ENCODE measurements around the gene SLC10A3. TPM values are rescaled to one million over a fixed set of nuclear protein-coding genes. Genes with fewer than 3 reads are reported as not detected.

The SLC10A3 gene
- total RNA-seq, 4 donors from 2014 or later, result 24.5 to 44.9 (median 38.1) TPM

DNA sequence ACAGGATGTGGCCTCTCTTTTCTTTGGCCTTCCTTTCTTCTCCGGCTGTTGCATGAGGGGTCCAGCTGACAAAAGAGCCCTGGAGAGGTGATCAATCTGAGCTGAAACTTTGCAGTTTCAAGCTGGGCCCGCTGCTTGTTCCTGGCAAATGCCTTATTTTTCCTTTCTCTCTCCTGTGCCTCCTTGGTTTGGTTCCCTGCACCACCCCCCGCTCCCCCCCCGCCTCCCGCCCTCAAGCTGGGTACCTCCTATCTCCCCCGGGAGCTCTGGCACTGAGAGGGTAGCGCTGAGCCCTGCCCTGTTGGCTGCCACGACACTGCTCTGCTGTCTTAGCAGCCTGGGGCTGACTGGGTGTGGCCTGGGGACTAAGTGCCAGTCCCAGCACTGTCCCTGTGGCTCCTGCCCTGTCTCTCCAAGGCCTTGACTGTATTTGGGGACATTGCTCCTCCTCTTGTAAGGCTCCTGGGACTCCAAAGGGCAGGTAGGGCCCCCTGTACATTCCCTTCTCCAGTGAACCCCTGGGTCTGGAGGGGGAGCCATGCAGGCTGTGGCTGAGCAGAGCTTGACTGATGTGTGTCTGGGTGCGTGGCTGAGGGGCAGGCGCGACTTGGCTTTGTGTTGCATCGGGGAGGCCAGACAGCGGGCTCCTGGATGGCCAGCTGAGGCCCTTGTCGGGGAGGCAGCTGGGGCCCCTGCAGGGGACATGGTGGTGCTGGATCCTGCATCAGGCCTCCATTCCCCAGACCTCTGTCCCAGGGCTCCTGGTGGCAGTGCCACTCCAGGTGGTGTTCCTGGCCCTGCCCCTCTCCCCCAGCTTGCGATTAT lies 31.3 kb downstream of the SLC10A3 start:
- no peaks in the 10 kb centered on the region for H3K27me3 ChIP-seq
- H3K27ac ChIP-seq (replicated peaks in 1 of 4), result peak overlapping the region; percentile 69 to 75 (median 72)
- intact Hi-C loops (cut with DNase I), result no loop called here
- H3K9me3 ChIP-seq, result no peaks in the 10 kb centered on the region
- no peak for TF ChIP-seq POLR2AphosphoS5 (IDR thresholded peaks at IDR 0.05)
- TF ChIP-seq POLR2A (IDR thresholded peaks at IDR 0.05; ENCODE audit: low read depth), result no peak
- TF ChIP-seq EP300 (IDR thresholded peaks at IDR 0.05), result no peak
- TF ChIP-seq, protein P1, sequence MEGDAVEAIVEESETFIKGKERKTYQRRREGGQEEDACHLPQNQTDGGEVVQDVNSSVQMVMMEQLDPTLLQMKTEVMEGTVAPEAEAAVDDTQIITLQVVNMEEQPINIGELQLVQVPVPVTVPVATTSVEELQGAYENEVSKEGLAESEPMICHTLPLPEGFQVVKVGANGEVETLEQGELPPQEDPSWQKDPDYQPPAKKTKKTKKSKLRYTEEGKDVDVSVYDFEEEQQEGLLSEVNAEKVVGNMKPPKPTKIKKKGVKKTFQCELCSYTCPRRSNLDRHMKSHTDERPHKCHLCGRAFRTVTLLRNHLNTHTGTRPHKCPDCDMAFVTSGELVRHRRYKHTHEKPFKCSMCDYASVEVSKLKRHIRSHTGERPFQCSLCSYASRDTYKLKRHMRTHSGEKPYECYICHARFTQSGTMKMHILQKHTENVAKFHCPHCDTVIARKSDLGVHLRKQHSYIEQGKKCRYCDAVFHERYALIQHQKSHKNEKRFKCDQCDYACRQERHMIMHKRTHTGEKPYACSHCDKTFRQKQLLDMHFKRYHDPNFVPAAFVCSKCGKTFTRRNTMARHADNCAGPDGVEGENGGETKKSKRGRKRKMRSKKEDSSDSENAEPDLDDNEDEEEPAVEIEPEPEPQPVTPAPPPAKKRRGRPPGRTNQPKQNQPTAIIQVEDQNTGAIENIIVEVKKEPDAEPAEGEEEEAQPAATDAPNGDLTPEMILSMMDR (IDR thresholded peaks at IDR 0.05), result no peak
- 63% methylated on average over 15 of the region's 15 CpGs for WGBS
- H3K4me1 ChIP-seq, result peaks cover 0 to 21% (median 17%) of the 10 kb centered on the region in 4 donors
- no peak for DNase-seq (ENCODE audit: extremely low spot score)
- H3K36me3 ChIP-seq, result peaks cover 0 to 22% (median 9%) of the 10 kb centered on the region in 4 donors
- H3K4me3 ChIP-seq, result peak overlapping the region; percentile 59 to 72 (median 63)

DNA sequence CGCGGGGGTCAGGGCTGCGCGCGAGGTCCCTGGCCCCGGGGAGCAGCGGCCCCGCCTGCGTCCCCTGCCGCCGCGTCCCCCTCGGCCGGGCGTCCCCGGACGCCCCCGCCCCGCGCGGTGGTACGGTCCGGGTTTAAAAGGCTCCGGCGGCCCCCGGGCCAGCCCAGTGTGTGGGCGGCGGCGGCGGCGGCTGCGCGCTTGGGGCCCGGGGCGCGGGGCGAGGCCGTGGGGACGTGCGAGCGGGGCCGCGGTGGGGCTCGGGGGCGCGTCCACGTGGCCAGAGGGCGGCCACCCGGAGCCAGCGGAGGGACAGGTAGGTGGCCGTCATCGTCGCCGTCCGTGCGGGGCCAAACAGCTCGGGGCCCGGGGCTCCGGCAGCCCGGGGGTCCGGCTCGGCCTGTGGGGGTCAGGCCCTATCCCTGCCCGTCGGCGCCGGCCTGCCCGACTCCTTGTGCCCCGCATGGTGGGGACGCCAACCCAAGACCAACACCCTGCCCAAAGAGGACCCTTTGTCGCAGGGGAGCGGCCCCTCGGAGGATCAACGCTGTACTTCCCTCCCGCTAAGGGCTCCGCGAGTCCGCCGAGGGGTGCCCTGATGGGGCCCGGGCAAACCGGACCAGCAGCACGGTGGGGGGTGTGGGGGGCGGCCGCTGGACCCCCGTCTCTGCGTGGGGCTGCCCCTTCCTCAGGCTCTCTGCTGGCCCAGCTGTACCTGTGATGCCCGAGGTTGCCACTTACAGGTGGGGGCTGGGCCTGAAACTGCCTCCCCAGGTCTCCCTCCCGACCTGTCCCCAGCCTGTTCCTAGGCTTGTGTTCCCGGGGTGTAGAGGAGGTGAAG lies 32.1 kb downstream of the SLC10A3 start, which contains the start of gene PLXNA3:
PLXNA3 (plus strand) TSS at position 166 of the 838 bp plus-strand sequence. CDS start 1,903 bp downstream, outside the sequence.
- no peak for DNase-seq (ENCODE audit: extremely low spot score)
- TF ChIP-seq EP300 (IDR thresholded peaks at IDR 0.05) (no peak), POLR2AphosphoS5 (IDR thresholded peaks at IDR 0.05) (peak; percentile 26 to 29)
- TF ChIP-seq, protein P1 (IDR thresholded peaks at IDR 0.05), result no peak
- WGBS, result 50% methylated on average over 8 of the region's 88 CpGs
- no peaks in the 10 kb centered on the region for H3K27me3 ChIP-seq
- no peaks in the 10 kb centered on the region for H3K9me3 ChIP-seq
- intact Hi-C loops (cut with DNase I), result no loop called here
- H3K36me3 ChIP-seq, result peaks cover 0 to 16% (median 6%) of the 10 kb centered on the region in 4 donors
- peak within 1 kb of the TSS; percentile 59 to 72 (median 63) for H3K4me3 ChIP-seq
- peak within 1 kb of the TSS; percentile 69 to 75 (median 72) for H3K27ac ChIP-seq (replicated peaks in 1 of 4)
- H3K4me1 ChIP-seq, result peaks cover 0 to 21% (median 17%) of the 10 kb centered on the region in 4 donors

DNA sequence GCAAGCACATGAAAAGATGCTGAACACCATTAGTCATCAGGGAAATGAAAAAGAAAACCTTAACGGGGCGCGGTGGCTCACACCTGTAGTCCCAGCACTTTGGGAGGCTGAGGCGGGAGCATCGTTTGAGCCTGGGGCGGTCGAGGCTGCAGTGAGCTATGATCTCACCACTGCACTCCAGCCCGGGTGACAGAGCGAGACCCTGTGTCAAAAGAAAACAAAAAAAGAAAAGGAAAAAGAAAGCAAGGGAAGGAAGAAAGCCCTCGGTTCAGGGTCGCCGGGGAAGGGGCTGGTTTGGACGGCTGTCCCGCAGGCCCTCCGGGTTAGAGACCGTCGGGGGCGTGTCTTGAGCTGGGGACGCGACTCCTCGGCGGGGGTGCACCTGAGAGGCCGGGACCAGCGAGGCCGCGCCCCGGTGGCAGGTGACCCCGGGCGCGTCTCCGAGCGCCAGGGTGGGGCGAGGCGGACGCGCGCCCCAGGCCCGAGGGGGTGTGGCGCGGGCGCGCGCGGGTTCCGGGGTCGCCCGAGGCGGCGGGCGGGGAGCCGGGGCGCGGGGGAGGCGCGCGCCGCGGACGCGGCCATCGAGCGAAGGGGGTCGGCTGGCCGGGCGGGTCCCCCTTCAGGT lies 32.8 kb downstream of the SLC10A3 start:
- H3K36me3 ChIP-seq, result peaks cover 0 to 16% (median 6%) of the 10 kb centered on the region in 4 donors
- H3K9me3 ChIP-seq, result no peaks in the 10 kb centered on the region
- H3K4me1 ChIP-seq, result peaks cover 0 to 21% (median 17%) of the 10 kb centered on the region in 4 donors
- TF ChIP-seq, protein P1 (IDR thresholded peaks at IDR 0.05), result no peak
- no peak for TF ChIP-seq EP300 (IDR thresholded peaks at IDR 0.05)
- no peak for TF ChIP-seq POLR2A (IDR thresholded peaks at IDR 0.05; ENCODE audit: low read depth)
- TF ChIP-seq POLR2AphosphoS5 (IDR thresholded peaks at IDR 0.05), result no peak
- H3K27me3 ChIP-seq, result no peaks in the 10 kb centered on the region
- intact Hi-C loops (cut with DNase I), result no loop called here
- H3K27ac ChIP-seq (replicated peaks in 1 of 4), result peak overlapping the region; percentile 69 to 75 (median 72)
- WGBS, result 50% methylated on average over 54 of the region's 65 CpGs
- no peak for DNase-seq (ENCODE audit: extremely low spot score)
- H3K4me3 ChIP-seq, result peak overlapping the region; percentile 59 to 72 (median 63)

DNA sequence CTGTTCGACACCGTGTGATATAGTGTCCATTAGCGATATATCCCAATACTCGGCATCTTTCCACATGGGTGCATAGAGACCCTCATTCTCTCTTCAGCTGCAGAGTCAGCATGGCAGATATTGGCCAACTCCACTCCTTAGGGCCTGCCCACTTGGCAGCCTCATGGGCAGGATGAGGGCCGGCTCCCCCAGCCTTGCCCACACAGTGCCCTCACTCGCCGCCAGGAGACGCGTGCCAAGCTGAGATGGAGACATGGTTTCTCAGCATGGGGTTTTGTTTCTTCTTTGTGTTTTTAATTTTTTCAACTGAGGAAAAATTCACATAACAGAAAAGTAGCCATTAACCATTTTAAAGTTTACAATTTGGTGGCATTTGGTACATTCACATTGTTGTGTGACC lies 37.6 kb downstream of the SLC10A3 start:
- Histone ChIP-seq H3K27ac (replicated peaks in 1 of 4) (no peak overlapping the region), H3K27me3 (no peaks in the 10 kb centered on the region), H3K4me3 (no peak overlapping the region), H3K9me3 (no peaks in the 10 kb centered on the region), H3K4me1 (no peaks in the 10 kb centered on the region), H3K36me3 (peaks cover 19 to 38% (median 35%) of the 10 kb centered on the region in 4 donors)
- 89% methylated on average over 9 of the region's 9 CpGs for WGBS
- TF ChIP-seq POLR2AphosphoS5 (IDR thresholded peaks at IDR 0.05), result no peak
- no peak for TF ChIP-seq POLR2A (IDR thresholded peaks at IDR 0.05; ENCODE audit: low read depth)
- TF ChIP-seq, protein P1 (IDR thresholded peaks at IDR 0.05), result no peak
- no peak for TF ChIP-seq EP300 (IDR thresholded peaks at IDR 0.05)
- DNase-seq (ENCODE audit: extremely low spot score), result no peak
- intact Hi-C loops (cut with DNase I), result no loop called here
